CD4-positive, alpha-beta T cell treated with Interleukin-21 for 1 hour (primary cell): Measurements from ENCODE around the gene HECTD4.
"Not testable (repeated sequence)": the region's sequence is repeated elsewhere in the genome, so short reads cannot be mapped to it uniquely, and the experiment has no call there.

Source experiments
- DNase-seq: peaks from one replicate; pipeline ENCODE4 v3.0.0-alpha.2; 2020

Gene HECTD4

DNA sequence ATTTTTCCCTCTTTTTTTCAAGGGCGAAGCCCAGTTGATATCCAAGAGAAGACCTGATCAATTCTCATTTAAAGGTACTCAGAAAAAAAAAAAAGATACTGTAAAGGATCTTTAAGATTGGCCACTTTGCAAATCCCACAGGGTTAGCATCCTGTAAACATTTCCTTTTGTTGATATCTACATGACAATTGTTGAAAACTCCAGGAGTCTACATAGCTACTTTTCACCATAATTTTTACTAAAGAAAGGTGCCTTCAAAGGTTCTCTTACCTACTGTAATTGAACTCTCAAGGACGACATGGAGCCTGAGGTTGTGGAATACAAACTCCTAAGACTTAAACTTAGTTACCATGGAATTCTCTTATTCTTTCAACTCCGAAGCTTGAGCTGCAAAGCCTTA lies 125.5 kb downstream of the HECTD4 start:
- DNase-seq = no peak

DNA sequence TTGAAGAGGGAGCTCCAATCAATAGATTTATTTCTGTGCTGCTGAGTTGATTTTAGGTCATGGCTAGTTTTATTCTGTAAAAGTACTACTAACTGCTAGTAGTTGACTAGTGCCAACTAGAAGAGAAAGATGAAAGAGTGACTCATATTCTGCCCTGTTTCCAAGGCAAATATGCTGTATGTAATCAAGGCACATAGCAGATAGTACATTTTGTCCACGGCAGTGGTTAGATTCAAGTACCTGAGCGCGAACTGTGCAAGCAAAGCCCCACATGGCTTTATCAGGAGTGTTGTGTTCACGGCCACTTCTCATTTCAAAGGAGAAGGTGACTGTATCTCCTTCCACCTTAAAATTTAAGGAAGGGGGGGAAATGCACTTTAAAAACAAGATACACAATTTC lies 130.0 kb downstream of the HECTD4 start:
- DNase-seq = no peak

DNA sequence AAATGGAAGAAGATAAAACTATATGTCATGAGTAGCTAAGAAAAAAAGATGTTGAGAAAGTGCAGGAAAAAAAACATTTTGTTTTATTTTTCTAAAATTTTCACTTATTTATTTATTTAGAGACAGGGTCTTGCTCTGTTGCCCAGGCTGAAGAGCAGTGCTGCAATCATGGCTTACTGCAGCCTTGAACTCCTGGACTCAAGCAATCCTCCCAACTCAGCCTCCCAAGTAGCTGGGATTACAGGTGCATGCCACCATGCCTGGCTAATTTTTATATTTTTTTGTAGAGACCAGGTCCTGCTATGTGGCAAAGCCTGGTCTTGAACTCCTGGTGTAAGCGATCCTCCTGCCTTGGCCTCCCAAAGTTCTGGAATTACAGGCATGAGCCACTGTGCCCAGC lies 137.3 kb downstream of the HECTD4 start:
- DNase-seq = not testable (repeated sequence)

DNA sequence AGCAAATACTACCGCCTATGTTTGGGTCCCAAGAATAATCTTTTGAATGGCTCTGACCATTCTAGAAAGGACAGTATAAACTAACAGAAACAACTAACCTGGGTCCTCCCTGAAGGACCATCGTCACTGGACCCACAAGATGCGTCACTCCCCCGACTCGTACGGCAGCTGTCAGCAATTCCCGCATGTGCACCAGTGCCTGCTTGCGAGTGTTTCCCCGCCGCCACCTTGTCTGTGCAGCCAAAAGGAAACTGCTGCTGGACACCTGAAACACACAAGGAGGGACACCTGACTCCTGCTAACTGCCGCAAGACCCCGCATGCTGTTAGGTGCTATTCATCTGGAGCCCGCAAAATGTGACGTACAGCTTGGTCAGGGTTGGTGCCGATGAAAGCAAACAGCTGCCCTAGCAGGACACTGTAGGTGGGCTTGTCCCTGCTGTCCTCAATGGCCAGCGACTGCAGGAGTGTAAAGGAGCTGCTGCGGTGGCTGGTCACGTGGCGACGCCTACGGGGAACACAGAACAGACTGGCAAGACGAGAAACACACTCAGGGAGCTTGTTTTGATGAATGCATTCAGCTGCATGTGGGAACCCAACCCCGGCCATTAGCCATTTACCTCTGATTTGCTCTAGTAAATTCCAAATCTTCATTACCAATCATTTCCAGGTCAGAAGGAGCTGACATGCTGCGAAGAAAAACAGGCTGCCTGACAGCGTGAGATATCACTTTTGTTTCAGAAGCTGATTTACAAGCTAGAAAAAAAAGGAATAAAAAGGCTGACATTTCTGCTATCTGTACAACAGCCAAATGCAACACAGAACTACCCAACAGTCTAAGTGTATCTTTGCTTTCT lies 138.7 kb downstream of the HECTD4 start:
- DNase-seq = no peak

DNA sequence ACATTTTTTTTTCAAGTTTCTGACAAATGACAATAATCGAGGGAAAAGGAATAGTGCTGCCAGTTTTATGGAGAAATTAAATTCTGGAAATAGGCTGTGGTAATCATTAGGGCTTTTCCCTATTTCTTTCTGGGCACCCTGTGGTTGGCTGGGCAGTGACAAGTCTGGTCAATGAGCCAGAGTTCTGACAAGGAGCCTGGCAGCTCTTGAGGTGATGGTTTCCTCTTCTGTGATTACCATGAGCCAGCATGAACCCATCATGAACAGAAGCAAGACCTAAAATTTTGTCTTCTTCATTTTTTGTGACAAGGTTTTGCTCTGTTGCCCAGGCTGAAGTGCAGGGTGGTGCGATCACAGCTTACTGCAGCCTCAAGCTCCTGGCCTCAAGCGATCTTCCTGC lies 141.1 kb downstream of the HECTD4 start:
- no peak for DNase-seq

GRCh38 chr12:112239881-112240280 lies 142.3 kb downstream of the HECTD4 start:
- no peak for DNase-seq

- no peak for DNase-seq
Observed at GRCh38 chr12:112239020-112239419, 143.2 kb downstream of the HECTD4 start.

GRCh38 chr12:112238441-112238840 lies 143.8 kb downstream of the HECTD4 start:
- DNase-seq = no peak

DNA sequence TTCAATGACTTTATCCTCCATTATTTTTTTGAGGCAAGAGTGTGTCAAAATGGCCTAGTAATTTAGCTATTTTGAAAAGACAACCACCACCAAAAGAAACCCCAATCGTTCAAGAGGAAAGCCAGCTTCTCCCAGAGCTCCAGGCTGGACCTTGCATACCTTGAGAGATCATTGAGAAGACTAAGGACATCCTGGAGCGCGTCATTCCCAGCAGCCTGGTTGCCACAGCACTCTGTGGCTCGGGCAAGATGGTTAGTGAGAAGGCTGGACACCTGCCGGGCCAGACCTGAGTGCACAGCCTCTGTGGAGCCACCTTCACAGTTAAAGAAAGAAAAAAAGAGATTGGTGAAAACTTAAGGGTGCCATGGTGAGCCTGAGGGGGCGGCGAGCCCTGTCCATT lies 145.4 kb downstream of the HECTD4 start:
- no peak for DNase-seq

GRCh38 chr12:112236386-112236785 lies 145.8 kb downstream of the HECTD4 start:
- no peak for DNase-seq

GRCh38 chr12:112234303-112234702 lies 147.9 kb downstream of the HECTD4 start:
- DNase-seq = no peak

GRCh38 chr12:112233242-112233641 lies 149.0 kb downstream of the HECTD4 start:
- DNase-seq = no peak

- DNase-seq = no peak
Observed at GRCh38 chr12:112230136-112230535, 152.1 kb downstream of the HECTD4 start.

GRCh38 chr12:112226768-112227167 lies 155.5 kb downstream of the HECTD4 start:
- DNase-seq = no peak

GRCh38 chr12:112220628-112221027 lies 161.6 kb downstream of the HECTD4 start:
- DNase-seq = not testable (repeated sequence)

DNA sequence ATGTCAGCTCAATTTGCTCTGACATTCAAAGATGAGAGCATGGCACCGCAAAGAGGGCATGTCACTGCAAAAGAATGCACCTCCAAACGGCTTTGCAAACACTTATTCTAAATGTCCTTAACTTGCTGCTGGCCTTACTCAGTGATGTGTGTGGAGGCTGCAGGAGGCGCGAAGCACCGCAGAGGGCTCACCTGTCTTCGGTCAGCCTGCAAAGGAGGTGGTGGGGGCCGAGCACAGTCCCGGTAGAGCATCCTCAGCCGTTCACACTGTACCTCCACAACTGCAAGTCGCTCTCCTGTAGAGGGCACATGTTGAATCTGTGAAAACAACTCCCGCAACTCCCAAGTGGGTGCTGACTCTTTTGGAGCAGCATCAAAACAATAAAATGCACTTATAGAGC lies 163.0 kb downstream of the HECTD4 start:
- DNase-seq = no peak

DNA sequence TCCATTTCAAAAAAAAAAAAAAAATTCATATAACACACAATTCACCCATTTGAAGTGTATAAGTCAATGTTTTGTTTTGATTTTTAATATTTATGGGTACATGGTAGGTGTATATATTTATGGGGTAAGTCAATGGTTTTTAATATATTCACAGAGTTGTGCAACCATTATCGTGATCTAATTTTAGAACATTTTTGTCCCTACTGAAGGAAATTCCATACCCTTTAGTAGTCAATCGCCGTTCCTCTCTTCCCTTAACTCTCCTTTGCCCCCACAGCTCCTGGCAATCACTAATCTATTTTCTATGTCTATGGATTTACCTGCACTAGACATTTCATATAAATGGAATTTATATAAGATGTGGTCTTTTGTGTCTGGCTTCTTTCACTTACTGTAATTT lies 164.1 kb downstream of the HECTD4 start:
- DNase-seq = no peak

GRCh38 chr12:112217647-112218046 lies 164.6 kb downstream of the HECTD4 start:
- DNase-seq = no peak

GRCh38 chr12:112216223-112216622 lies 166.0 kb downstream of the HECTD4 start:
- no peak for DNase-seq

- no peak for DNase-seq
Observed at GRCh38 chr12:112214064-112214463, 168.2 kb downstream of the HECTD4 start.

- no peak for DNase-seq
Observed at GRCh38 chr12:112208301-112208910, 173.8 kb downstream of the HECTD4 start.

DNA sequence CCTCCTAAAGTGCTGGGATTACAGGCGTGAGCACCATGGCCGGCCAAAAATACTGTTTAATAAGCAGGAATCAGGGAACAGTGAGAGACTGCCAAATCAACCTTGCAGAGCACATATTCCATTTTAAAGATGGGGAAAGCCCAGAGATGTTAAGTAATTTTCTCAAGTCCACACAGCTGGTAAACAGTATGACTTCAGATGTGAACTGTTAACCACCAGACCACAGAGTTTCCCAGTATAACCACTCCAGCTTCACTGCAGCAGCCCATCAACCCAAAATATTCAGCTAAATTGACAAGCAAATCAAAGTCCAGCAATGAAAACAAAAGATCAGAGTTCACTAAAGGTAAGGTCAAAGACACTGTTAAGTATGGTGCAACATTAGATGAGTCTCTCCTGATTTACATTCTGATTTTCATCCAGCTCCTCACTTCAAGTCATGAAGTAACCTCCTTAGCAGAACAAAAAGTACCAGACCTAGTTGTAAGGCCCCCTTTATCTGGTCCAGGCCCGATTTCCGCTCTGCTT lies 174.8 kb downstream of the HECTD4 start:
- no peak for DNase-seq

DNA sequence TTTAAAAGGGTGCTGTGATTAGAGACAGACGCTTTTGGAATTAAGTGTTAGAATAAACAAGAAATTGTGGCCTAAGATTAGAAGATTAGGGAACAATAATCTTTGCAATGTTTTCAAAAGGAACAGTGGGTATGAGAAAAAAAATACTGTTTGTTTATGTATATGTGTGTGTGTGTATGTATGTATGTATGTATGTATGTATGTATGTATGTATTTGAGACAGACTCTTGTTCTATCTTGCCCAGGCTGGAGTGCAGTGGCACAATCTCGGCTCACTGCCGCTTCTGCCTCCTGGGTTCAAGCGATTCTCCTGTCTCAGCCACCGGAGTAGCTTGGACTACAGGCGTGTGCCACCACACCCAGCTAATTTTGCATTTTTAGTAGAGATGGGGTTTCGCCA lies 175.3 kb downstream of the HECTD4 start:
- DNase-seq = no peak

DNA sequence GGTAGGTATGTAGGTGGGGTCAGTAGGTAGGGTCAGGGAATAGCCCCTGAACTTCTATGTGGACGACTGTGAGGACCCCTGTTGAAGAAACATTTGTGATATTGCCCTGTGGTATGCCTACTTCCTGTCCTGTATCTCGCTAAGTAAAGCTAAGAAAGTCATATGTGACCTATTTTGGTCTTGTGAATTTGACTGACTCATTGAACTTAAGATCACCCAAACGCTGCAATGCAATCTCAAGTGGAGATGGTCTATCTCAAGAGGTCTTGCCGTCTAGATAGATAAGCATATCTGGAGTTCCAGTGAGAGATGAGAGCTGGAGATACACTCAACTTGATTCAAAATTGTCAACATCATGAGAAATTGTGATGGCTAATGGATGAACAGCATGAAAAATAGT lies 183.1 kb downstream of the HECTD4 start:
- DNase-seq = no peak
